C4-2B (cell line): Measurements from ENCODE around the gene SLC16A1.

ENCODE experiments used
- ZFX ChIP-seq: fragments of 450-650 bp; IDR thresholded peaks from 2 replicates; pipeline ENCODE4 v1.6.1; 2017
- TF ChIP-seq, protein P1 (sequence below): fragments of 450-650 bp; conservative IDR thresholded peaks from 2 replicates; pipeline ENCODE4 v1.5.1; 2017; ENCODE audit warnings: mild to moderate bottlenecking

DNA sequence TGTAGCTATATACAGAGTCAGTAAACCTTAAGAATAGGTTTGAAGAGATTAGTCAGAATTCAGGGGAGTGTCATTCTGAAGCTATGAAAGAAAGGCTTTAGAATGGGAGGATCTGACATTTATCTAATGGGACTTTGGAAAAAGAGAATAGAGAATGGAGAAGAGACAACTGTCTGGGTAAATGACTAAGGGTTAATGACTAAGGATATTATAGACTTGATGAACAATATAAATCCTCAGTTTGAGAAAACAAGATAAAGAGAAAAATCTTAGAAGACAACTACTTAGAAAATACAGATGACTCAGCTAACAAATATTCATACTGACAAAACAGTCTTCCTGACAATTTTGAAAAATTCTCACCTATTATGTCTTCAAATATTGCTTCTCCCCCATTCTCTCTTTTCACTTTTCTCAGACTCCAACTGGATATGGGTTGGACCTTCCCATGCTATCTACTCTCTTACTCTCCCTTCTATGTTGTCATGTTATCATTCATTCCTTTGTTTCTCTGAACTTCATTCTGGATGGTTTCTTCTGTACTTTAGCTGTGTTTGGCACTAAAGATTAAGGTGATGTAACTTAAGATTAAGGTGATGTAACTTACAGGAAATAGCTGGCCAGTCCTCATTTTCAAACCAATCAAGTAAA lies 20.4 kb downstream of the SLC16A1 start:
- TF ChIP-seq, protein P1, sequence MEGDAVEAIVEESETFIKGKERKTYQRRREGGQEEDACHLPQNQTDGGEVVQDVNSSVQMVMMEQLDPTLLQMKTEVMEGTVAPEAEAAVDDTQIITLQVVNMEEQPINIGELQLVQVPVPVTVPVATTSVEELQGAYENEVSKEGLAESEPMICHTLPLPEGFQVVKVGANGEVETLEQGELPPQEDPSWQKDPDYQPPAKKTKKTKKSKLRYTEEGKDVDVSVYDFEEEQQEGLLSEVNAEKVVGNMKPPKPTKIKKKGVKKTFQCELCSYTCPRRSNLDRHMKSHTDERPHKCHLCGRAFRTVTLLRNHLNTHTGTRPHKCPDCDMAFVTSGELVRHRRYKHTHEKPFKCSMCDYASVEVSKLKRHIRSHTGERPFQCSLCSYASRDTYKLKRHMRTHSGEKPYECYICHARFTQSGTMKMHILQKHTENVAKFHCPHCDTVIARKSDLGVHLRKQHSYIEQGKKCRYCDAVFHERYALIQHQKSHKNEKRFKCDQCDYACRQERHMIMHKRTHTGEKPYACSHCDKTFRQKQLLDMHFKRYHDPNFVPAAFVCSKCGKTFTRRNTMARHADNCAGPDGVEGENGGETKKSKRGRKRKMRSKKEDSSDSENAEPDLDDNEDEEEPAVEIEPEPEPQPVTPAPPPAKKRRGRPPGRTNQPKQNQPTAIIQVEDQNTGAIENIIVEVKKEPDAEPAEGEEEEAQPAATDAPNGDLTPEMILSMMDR = no peak
- TF ChIP-seq ZFX = no peak
